GM23338 (cell line): ENCODE results near the gene IKZF1. TPM values are rescaled to one million over a fixed set of nuclear protein-coding genes. Genes with fewer than 3 reads are reported as not detected.
A peak's percentile ranks its signal among the peaks of the same experiment; 100 is the strongest.

Experiments used
- ATAC-seq: fragments of 200-7000 bp; cut with Tn5 transposase; 3 replicates; pipeline ENCODE4 v1.9.1; 2020
- DNase-seq: peaks from one replicate; pipeline ENCODE4 v3.0.0-alpha.2; 2015; ENCODE audit warnings: low spot score
- H2AFZ ChIP-seq: fragments of 200-600 bp; sonication (generic); 2 replicates; pipeline ENCODE4 v1.8.0; 2016; ENCODE audit warnings: antibody characterized with exemption, mild to moderate bottlenecking, moderate library complexity
- H3F3A ChIP-seq: fragments of 200-600 bp; sonication (generic); replicated peaks from 2 replicates; pipeline ENCODE4 v1.8.0; 2017; ENCODE audit warnings: antibody characterized with exemption, mixed run types, low read depth
- H3K27ac ChIP-seq: fragments of 200-600 bp; sonication (generic); 2 replicates; pipeline ENCODE4 v1.6.1; 2016; ENCODE audit warnings: low read depth
- H3K27me3 ChIP-seq: fragments of 200-600 bp; sonication (generic); 2 replicates; pipeline ENCODE4 v1.8.0; 2016; ENCODE audit warnings: mild to moderate bottlenecking, mixed run types, moderate library complexity; ENCODE audit not compliant: insufficient read depth
- H3K36me3 ChIP-seq: fragments of 200-600 bp; sonication (generic); 2 replicates; pipeline ENCODE4 v1.8.0; 2016; ENCODE audit warnings: mild to moderate bottlenecking; ENCODE audit not compliant: insufficient read depth
- H3K4me1 ChIP-seq: fragments of 200-600 bp; sonication (generic); 2 replicates; pipeline ENCODE4 v1.8.0; 2016; ENCODE audit warnings: mild to moderate bottlenecking, moderate library complexity; ENCODE audit not compliant: insufficient read depth
- H3K4me2 ChIP-seq: fragments of 200-600 bp; sonication (generic); 2 replicates; pipeline ENCODE4 v1.7.1; 2017; ENCODE audit warnings: mixed run types
- H3K4me3 ChIP-seq: fragments of 200-600 bp; sonication (generic); 2 replicates; pipeline ENCODE4 v1.6.1; 2016; ENCODE audit warnings: mixed run types
- H3K79me2 ChIP-seq: fragments of 200-600 bp; sonication (generic); replicated peaks from 2 replicates; pipeline ENCODE4 v1.8.0; 2017; ENCODE audit warnings: mild to moderate bottlenecking; ENCODE audit not compliant: insufficient read depth
- H3K9me2 ChIP-seq: fragments of 200-600 bp; sonication (generic); 2 replicates; pipeline ENCODE4 v1.8.0; 2017; ENCODE audit not compliant: insufficient read depth
- H4K20me1 ChIP-seq: fragments of 200-600 bp; sonication (generic); replicated peaks from 2 replicates; pipeline ENCODE4 v1.8.0; 2017; ENCODE audit warnings: mild to moderate bottlenecking; ENCODE audit not compliant: insufficient read depth
- H3K27ac Mint-ChIP-seq: 2 replicates; pipeline ENCODE4 v1.8.0; 2020; ENCODE audit warnings: inconsistent platforms, mild to moderate bottlenecking, moderate library complexity, mixed read lengths
- H3K27me3 Mint-ChIP-seq: 3 replicates; pipeline ENCODE4 v1.8.0; 2022; ENCODE audit warnings: low read depth, mild to moderate bottlenecking, moderate library complexity, mixed read lengths, inconsistent platforms; ENCODE audit not compliant: insufficient read depth, poor library complexity
- H3K36me3 Mint-ChIP-seq: 3 replicates; pipeline ENCODE4 v1.8.0; 2021; ENCODE audit warnings: low read depth, mild to moderate bottlenecking, inconsistent platforms, moderate library complexity, mixed read lengths
- H3K4me1 Mint-ChIP-seq: 3 replicates; pipeline ENCODE4 v1.8.0; 2020; ENCODE audit warnings: mild to moderate bottlenecking, inconsistent platforms, mixed read lengths
- H3K4me3 Mint-ChIP-seq: 3 replicates; pipeline ENCODE4 v1.8.0; 2021; ENCODE audit warnings: moderate library complexity, mild to moderate bottlenecking, inconsistent platforms, mixed read lengths
- H3K9me3 Mint-ChIP-seq: 3 replicates; pipeline ENCODE4 v1.8.0; 2020; ENCODE audit warnings: moderate library complexity, mild to moderate bottlenecking, inconsistent platforms, mixed read lengths
- CREB1 ChIP-seq: fragments of 250-450 bp; sonication (Bioruptor Pico); IDR thresholded peaks from 2 replicates; pipeline ENCODE4 v1.5.0; 2020; ENCODE audit warnings: low read depth, mild to moderate bottlenecking, moderate library complexity
- CTCF ChIP-seq, 2 experiments: fragments of 200-600 bp in 1 of 2; sonication (generic) in 1 of 2; conservative IDR thresholded peaks; 2 replicates each; pipeline versions ENCODE4 v1.5.1 to v1.6.1; 2016 to 2017; ENCODE audit warnings: antibody characterized with exemption in 2 of 2, low read depth in 2 of 2, mild to moderate bottlenecking in 2 of 2, moderate library complexity in 1 of 2
- ETS1 ChIP-seq: IDR thresholded peaks from 2 replicates; pipeline ENCODE4 v1.6.1; 2016; ENCODE audit warnings: antibody characterized with exemption
- EZH2phosphoT487 ChIP-seq: fragments of 200-600 bp; sonication (generic); IDR thresholded peaks from one replicate; pipeline ENCODE4 v1.8.1; 2018; ENCODE audit warnings: antibody characterized with exemption; ENCODE audit not compliant: unreplicated experiment
- NANOG ChIP-seq: IDR thresholded peaks from 2 replicates; pipeline ENCODE4 v1.6.1; 2016; ENCODE audit warnings: antibody characterized with exemption, borderline replicate concordance
- REST ChIP-seq: IDR thresholded peaks from one replicate; pipeline ENCODE4 v1.6.1; 2018; ENCODE audit warnings: antibody characterized with exemption; ENCODE audit not compliant: unreplicated experiment
- STAT1 ChIP-seq: IDR thresholded peaks from one replicate; pipeline ENCODE4 v1.6.1; 2016; ENCODE audit warnings: antibody characterized with exemption; ENCODE audit not compliant: unreplicated experiment
- ZNF114 ChIP-seq: fragments of 250-450 bp; sonication (Bioruptor Pico); IDR thresholded peaks from 2 replicates; pipeline ENCODE4 v1.5.0; 2020; ENCODE audit warnings: mild to moderate bottlenecking, moderate library complexity
- ZNF331 ChIP-seq: fragments of 250-450 bp; sonication (Bioruptor Pico); IDR thresholded peaks from 2 replicates; pipeline ENCODE4 v1.5.0; 2020; ENCODE audit warnings: low read depth, mild to moderate bottlenecking, moderate library complexity
- polyA plus RNA-seq: library from polyadenylated mRNA; unstranded; fragments of >200 nt; fragmentation: Nextera tagmentation; extraction: Ambion mirVana; gene quantifications from 2 replicates; pipeline ENCODE4 v1.2.1, GENCODE V29; 2016
- total RNA-seq: library from RNA; depleted of rRNA; stranded (reverse); fragments of >200 nt; shearing (Covaris generic); gene quantifications from 2 replicates; pipeline ENCODE4 v1.2.3, GENCODE V29; 2014

Gene IKZF1
- total and polyA plus RNA-seq, 2 experiments from 2014 or later, result 0.57 to 1.8 TPM

- TF ChIP-seq CREB1 (CRISPR knock-in tag) (no peak), STAT1 (no peak), EZH2phosphoT487 (no peak), ZNF114 (CRISPR knock-in tag) (no peak), ZNF331 (CRISPR knock-in tag) (no peak), REST (no peak), ETS1 (no peak)
These were observed 30.8 kb downstream of the IKZF1 start (continued) for GRCh38 chr7:50335230-50335794.

GRCh38 chr7:50335795-50336754 lies 31.6 kb downstream of the IKZF1 start:
- H3K36me3 Mint-ChIP-seq, result no peaks in the 10 kb centered on the region
- H3K9me3 Mint-ChIP-seq, result no peaks in the 10 kb centered on the region
- H3K4me3 Mint-ChIP-seq, result no peak overlapping the region
- Histone ChIP-seq H4K20me1 (no peaks in the 10 kb centered on the region), H3K27ac (no peak overlapping the region), H3K36me3 (no peaks in the 10 kb centered on the region), H3K9me2 (no peaks in the 10 kb centered on the region), H3K27me3 (no peaks in the 10 kb centered on the region), H3F3A (no peaks in the 10 kb centered on the region), H3K4me1 (peaks cover 12% of the 10 kb centered on the region; the same call in 1 of the 2 replicates), H3K4me2 (no peak overlapping the region), H2AFZ (no peak overlapping the region), H3K79me2 (no peaks in the 10 kb centered on the region), H3K4me3 (no peak overlapping the region)
- TF ChIP-seq NANOG, result no peak
- peak in 1 of 2 experiments; percentile 48; a peak in 2 of 4 replicates for TF ChIP-seq CTCF (conservative IDR thresholded peaks at IDR 0.05; ENCODE audit: low read depth in 2 of 2)
- ATAC-seq (peak; percentile 57), DNase-seq (no peak)
- no peak overlapping the region for H3K27ac Mint-ChIP-seq
- H3K4me1 Mint-ChIP-seq, result peaks cover 6% of the 10 kb centered on the region
- peaks cover 2% of the 10 kb centered on the region for H3K27me3 Mint-ChIP-seq
